MCF 10A (cell line): ENCODE measurements around the gene ADGRL3. TPM values are rescaled to one million over a fixed set of nuclear protein-coding genes. Genes with fewer than 3 reads are reported as not detected.

Experiments
- BruUV-seq: library from RNA; stranded (reverse); fragments of 400-500 nt; replicated peaks from 2 replicates; lab custom pipeline; 2021; lab: Mats Ljungman, UMichigan
- CTCF ChIA-PET: fragments of 300-600 bp; sonication (Branson Sonifier 250); formaldehyde crosslinking; extraction: SDS; loops from one replicate; lab custom pipeline; 2021; ENCODE audit warnings: antibody characterized with exemption, inconsistent platforms; lab: Yijun Ruan, JAX
- POLR2A ChIA-PET: fragments of 300-600, 350-650 bp; sonication (Branson Sonifier 250); formaldehyde crosslinking; extraction: SDS; loops from one replicate; lab custom pipeline; 2020; ENCODE audit warnings: antibody characterized with exemption, inconsistent platforms; lab: Yijun Ruan, JAX
- DNase-seq: peaks from one replicate; pipeline ENCODE4 v3.0.0-alpha.2; 2018; ENCODE audit not compliant: unreplicated experiment
- H3K27ac Mint-ChIP-seq: one replicate; pipeline ENCODE4 v1.8.0; 2022; ENCODE audit warnings: mild to moderate bottlenecking, low read depth, mixed read lengths; ENCODE audit not compliant: unreplicated experiment
- H3K27me3 Mint-ChIP-seq: one replicate; pipeline ENCODE4 v1.8.0; 2022; ENCODE audit warnings: mixed read lengths; ENCODE audit not compliant: insufficient read depth, unreplicated experiment
- H3K36me3 Mint-ChIP-seq: one replicate; pipeline ENCODE4 v1.8.0; 2022; ENCODE audit warnings: mild to moderate bottlenecking, moderate library complexity, mixed read lengths; ENCODE audit not compliant: insufficient read depth, unreplicated experiment
- H3K4me1 Mint-ChIP-seq: one replicate; pipeline ENCODE4 v1.8.0; 2022; ENCODE audit warnings: mixed read lengths; ENCODE audit not compliant: insufficient read depth, unreplicated experiment
- H3K4me3 Mint-ChIP-seq: one replicate; pipeline ENCODE4 v1.8.0; 2022; ENCODE audit warnings: mild to moderate bottlenecking, moderate library complexity, mixed read lengths; ENCODE audit not compliant: unreplicated experiment
- H3K9me3 Mint-ChIP-seq: one replicate; pipeline ENCODE4 v1.8.0; 2022; ENCODE audit warnings: mixed read lengths; ENCODE audit not compliant: unreplicated experiment
- CTCF ChIP-seq: fragments of 200-600 bp; IDR thresholded peaks from one replicate; pipeline ENCODE4 v1.8.0; 2022; ENCODE audit warnings: antibody characterized with exemption, mild to moderate bottlenecking; ENCODE audit not compliant: unreplicated experiment
- intact Hi-C: fragments of 100-400 bp; cut with micrococcal nuclease; formaldehyde crosslinking; loops from 2 replicates; pipeline ENCODE4 v1.14.1; 2022
- total RNA-seq: library from RNA; stranded (reverse); gene quantifications from 2 replicates; pipeline ENCODE4 v1.2.3, GENCODE V29; 2022

Gene ADGRL3
- total RNA-seq, 1 experiment from 2014 or later: 3.6 TPM

GRCh38 chr4:61812171-61812570 lies 612.0 kb downstream of the ADGRL3 start:
- Mint-ChIP-seq H3K4me1 (no peaks in the 10 kb centered on the region), H3K36me3 (no peaks in the 10 kb centered on the region), H3K9me3 (no peaks in the 10 kb centered on the region), H3K27me3 (no peaks in the 10 kb centered on the region), H3K4me3 (no peak overlapping the region), H3K27ac (no peak overlapping the region)
- DNase-seq: no peak
- no TSS peak for BruUV-seq
- intact Hi-C loops: no loop called here
- POLR2A ChIA-PET: no interaction called here
- TF ChIP-seq CTCF: no peak
- CTCF ChIA-PET: no interaction called here

DNA sequence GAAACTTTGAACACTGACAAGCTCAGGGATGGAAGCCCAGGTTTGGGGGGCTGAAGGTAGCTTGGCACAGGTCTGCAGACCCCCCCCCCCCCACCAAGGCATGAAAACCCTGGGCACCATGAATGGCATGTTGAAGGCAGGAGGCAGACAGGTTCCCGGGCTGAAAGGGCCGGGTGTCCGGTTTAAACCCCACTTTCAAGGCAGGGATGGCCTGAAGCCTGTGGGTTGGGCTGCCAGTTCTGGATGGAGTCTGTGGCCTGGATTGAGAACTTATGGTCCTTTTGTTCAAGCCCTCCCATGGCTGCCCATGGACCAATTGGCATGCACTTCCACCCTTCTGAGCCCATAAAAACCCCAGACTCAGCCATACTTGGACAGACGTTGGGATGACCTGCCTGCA lies 616.9 kb downstream of the ADGRL3 start:
- H3K4me1 Mint-ChIP-seq: no peaks in the 10 kb centered on the region
- H3K9me3 Mint-ChIP-seq: no peaks in the 10 kb centered on the region
- no peak for DNase-seq
- H3K4me3 Mint-ChIP-seq: no peak overlapping the region
- no peaks in the 10 kb centered on the region for H3K36me3 Mint-ChIP-seq
- BruUV-seq: no TSS peak
- ChIA-PET CTCF (no interaction called here), POLR2A (no interaction called here)
- intact Hi-C loops: no loop called here
- no peak overlapping the region for H3K27ac Mint-ChIP-seq
- TF ChIP-seq CTCF: no peak
- no peaks in the 10 kb centered on the region for H3K27me3 Mint-ChIP-seq

DNA sequence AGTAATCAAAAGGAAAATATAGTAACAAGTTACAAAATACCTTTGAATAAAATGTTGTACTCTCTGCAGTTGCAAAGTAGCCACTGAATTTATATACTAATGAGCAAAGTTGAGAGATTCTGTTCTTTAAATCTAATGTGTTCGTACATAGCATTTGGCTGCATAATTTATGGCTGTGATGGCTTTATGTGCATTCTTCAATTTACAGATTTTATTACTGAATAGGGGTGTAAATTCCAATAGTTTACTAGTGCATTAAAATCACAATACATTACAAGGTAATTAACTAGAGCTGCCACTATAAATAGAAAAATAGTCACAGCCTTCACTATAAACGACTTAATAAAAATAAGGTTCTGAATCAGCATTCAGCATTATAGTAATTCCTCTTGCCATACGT lies 620.0 kb downstream of the ADGRL3 start:
- no TSS peak for BruUV-seq
- ChIA-PET CTCF (no interaction called here), POLR2A (no interaction called here)
- Mint-ChIP-seq H3K27ac (no peak overlapping the region), H3K4me3 (no peak overlapping the region), H3K4me1 (no peaks in the 10 kb centered on the region), H3K36me3 (no peaks in the 10 kb centered on the region), H3K9me3 (no peaks in the 10 kb centered on the region), H3K27me3 (no peaks in the 10 kb centered on the region)
- intact Hi-C loops: no loop called here
- no peak for TF ChIP-seq CTCF
- no peak for DNase-seq

GRCh38 chr4:61824454-61824853 lies 624.3 kb downstream of the ADGRL3 start:
- intact Hi-C loops: no loop called here
- H3K36me3 Mint-ChIP-seq: no peaks in the 10 kb centered on the region
- ChIA-PET CTCF (no interaction called here), POLR2A (no interaction called here)
- H3K4me1 Mint-ChIP-seq: no peaks in the 10 kb centered on the region
- H3K27me3 Mint-ChIP-seq: no peaks in the 10 kb centered on the region
- H3K9me3 Mint-ChIP-seq: no peaks in the 10 kb centered on the region
- DNase-seq: no peak
- BruUV-seq: no TSS peak
- H3K27ac Mint-ChIP-seq: no peak overlapping the region
- no peak for TF ChIP-seq CTCF
- H3K4me3 Mint-ChIP-seq: no peak overlapping the region
